Measurements from ENCODE around the gene LMAN1.

LMAN1 gene

GRCh38 chr18:59358712-59359575 lies at the start of gene LMAN1:
TSS of gene LMAN1 (minus strand) at chr18:59359265. CDS start at chr18:59359244, 21 bp downstream.
- peak; percentile 98 for DNase-seq

- peak; percentile 78 for DNase-seq
These were observed 43.5 kb upstream of the LMAN1 start for GRCh38 chr18:59402432-59403090.

- DNase-seq, result no peak
These were observed 41.3 kb upstream of the LMAN1 start for GRCh38 chr18:59400407-59400806.

GRCh38 chr18:59395226-59396175 lies 36.4 kb upstream of the LMAN1 start:
- no peak for DNase-seq

GRCh38 chr18:59393381-59393780 lies 34.3 kb upstream of the LMAN1 start:
- DNase-seq, result no peak

- DNase-seq, result no peak
These were observed 29.8 kb upstream of the LMAN1 start for GRCh38 chr18:59388817-59389216.

- no peak for DNase-seq
These were observed 28.9 kb upstream of the LMAN1 start for GRCh38 chr18:59387687-59388565.

GRCh38 chr18:59386909-59387686 lies 28.0 kb upstream of the LMAN1 start:
- DNase-seq, result no peak

GRCh38 chr18:59385191-59385590 lies 26.1 kb upstream of the LMAN1 start:
- no peak for DNase-seq

GRCh38 chr18:59383851-59384250 lies 24.8 kb upstream of the LMAN1 start:
- no peak for DNase-seq

- no peak for DNase-seq
These were observed 23.3 kb upstream of the LMAN1 start for GRCh38 chr18:59382383-59382782.

GRCh38 chr18:59381949-59382348 lies 22.9 kb upstream of the LMAN1 start:
- no peak for DNase-seq

- DNase-seq, result no peak
These were observed 21.6 kb upstream of the LMAN1 start for GRCh38 chr18:59380706-59381105.

- DNase-seq, result no peak
These were observed 20.9 kb upstream of the LMAN1 start for GRCh38 chr18:59379772-59380522.

GRCh38 chr18:59377613-59378337 lies 18.7 kb upstream of the LMAN1 start:
- DNase-seq, result no peak

GRCh38 chr18:59376351-59376935 lies 17.4 kb upstream of the LMAN1 start:
- no peak for DNase-seq

GRCh38 chr18:59374128-59374527 lies 15.1 kb upstream of the LMAN1 start:
- DNase-seq, result no peak

- no peak for DNase-seq
These were observed 13.9 kb upstream of the LMAN1 start for GRCh38 chr18:59372975-59373374.

- no peak for DNase-seq
These were observed 1.3 kb upstream of the LMAN1 start for GRCh38 chr18:59360381-59360780.
